Placental pericyte (primary cell): ENCODE measurements around the gene AMIGO2. TPM values are rescaled to one million over a fixed set of nuclear protein-coding genes. Genes with fewer than 3 reads are reported as not detected.

Experiments
- total RNA-seq: library from RNA; depleted of rRNA; stranded (reverse); fragments of >200 nt; gene quantifications from 2 replicates; pipeline ENCODE4 v1.2.3, GENCODE V29; 2012

AMIGO2 gene, protein sequence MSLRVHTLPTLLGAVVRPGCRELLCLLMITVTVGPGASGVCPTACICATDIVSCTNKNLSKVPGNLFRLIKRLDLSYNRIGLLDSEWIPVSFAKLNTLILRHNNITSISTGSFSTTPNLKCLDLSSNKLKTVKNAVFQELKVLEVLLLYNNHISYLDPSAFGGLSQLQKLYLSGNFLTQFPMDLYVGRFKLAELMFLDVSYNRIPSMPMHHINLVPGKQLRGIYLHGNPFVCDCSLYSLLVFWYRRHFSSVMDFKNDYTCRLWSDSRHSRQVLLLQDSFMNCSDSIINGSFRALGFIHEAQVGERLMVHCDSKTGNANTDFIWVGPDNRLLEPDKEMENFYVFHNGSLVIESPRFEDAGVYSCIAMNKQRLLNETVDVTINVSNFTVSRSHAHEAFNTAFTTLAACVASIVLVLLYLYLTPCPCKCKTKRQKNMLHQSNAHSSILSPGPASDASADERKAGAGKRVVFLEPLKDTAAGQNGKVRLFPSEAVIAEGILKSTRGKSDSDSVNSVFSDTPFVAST
- total RNA-seq, result 62.4 and 77.7 TPM in 2 replicates

DNA sequence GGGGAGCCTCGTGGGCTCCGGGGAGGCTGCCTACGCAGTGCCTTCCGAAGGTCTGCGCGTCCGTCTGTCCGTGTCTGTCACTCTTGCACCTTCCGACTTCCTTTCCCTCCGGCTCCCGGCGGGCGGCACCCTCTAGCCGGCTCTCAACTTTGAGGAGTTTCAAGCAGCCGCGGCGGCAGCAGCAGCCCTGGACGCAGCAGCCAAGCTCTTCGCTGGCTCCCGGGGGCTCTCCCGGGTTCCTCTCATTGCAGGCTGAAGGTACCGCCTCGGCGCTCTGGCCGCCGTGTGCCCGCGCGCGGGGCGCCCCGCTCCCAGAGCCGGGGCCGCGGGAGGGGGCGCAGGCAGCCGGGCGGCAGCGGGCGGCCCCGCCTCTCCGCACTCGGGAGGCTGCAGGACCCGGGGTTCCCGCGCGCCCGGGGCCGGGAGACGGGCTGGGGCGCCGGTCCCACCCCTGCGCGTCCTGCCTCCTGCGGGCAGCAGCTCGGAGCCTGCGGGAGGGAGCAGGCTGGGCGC is at the start of gene AMIGO2, which contains the start of gene PCED1B:
AMIGO2 (minus strand) TSS at position 492 of the 513 bp plus-strand sequence. CDS start 957 bp downstream, outside the sequence.
PCED1B (plus strand) TSS at position 154 of the 513 bp plus-strand sequence. CDS start 155,443 bp downstream, outside the sequence.

Other genes starting within 250 kb of the AMIGO2 start
- gene PCED1B, start 338 bp downstream of the AMIGO2 start, total RNA-seq, result 1.5 and 2.1 TPM in 2 replicates